ENCODE measurements around the gene GINS1.

Gene GINS1

DNA sequence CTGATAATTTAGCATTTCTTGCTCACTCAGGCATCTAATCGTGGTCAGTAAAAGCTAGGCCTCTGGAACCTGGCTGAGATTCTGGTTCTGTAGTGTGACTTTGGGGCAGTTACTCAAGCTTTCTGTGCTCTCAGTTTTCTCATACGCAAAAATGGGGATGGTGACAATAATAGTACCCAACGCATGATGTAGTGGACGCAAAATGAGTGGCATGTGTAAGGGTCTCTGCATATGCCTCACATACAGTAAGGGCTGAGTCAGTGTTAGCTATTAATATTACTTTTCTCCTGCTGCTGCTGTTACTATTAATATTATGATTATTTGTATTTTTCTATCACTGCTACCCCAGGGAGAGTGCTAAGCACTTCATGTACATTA is 686 bp downstream of the GINS1 start:
- Histone ChIP-seq H3K4me3 (replicated peaks; ENCODE audit: insufficient read depth, low read length) (peak overlapping the region; percentile 78), H3K27ac (replicated peaks) (peak overlapping the region; percentile 92), H3K27me3 (ENCODE audit: insufficient read depth, poor library complexity, severe bottlenecking) (no peaks in the 10 kb centered on the region)
- TF ChIP-seq CTCF (IDR thresholded peaks at IDR 0.05; ENCODE audit: insufficient read depth, low read length) (no peak), REST (IDR thresholded peaks at IDR 0.05; ENCODE audit: insufficient replicate concordance, low read depth) (no peak), POLR2AphosphoS5 (IDR thresholded peaks at IDR 0.05; ENCODE audit: low read depth) (no peak), GABPA (IDR thresholded peaks at IDR 0.05; ENCODE audit: low read depth) (no peak), SPI1 (IDR thresholded peaks at IDR 0.05; ENCODE audit: borderline replicate concordance, low read depth) (no peak)
- DNase-seq (ENCODE audit: low read depth in 1 of 2, low spot score in 1 of 2), result no peak

DNA sequence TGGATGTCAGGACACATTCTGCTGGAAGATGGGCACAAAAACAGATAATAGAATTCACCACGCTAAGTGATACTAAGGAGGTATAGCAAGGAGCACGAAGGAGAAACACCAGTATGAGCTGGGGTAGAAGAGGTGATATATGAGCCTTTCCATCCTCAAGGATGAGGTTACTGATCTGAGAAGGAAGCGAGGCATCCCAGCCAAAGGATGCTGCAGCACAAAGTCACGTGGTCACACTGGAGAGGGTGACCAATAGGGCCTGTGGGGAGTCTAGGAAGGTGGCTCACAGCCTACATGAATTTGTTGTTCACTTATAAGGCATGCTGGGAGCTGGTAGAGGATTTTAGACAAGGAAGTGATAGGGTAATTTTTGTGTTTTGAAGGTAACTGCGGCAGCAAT is 1.4 kb downstream of the GINS1 start:
- no peak for DNase-seq (ENCODE audit: low read depth in 1 of 2, low spot score in 1 of 2)
- peak overlapping the region; percentile 78 for H3K4me3 ChIP-seq (replicated peaks; ENCODE audit: insufficient read depth, low read length)
- TF ChIP-seq POLR2AphosphoS5 (IDR thresholded peaks at IDR 0.05; ENCODE audit: low read depth), result no peak
- no peak for TF ChIP-seq REST (IDR thresholded peaks at IDR 0.05; ENCODE audit: insufficient replicate concordance, low read depth)
- TF ChIP-seq GABPA (IDR thresholded peaks at IDR 0.05; ENCODE audit: low read depth), result no peak
- no peak for TF ChIP-seq CTCF (IDR thresholded peaks at IDR 0.05; ENCODE audit: insufficient read depth, low read length)
- no peak for TF ChIP-seq SPI1 (IDR thresholded peaks at IDR 0.05; ENCODE audit: borderline replicate concordance, low read depth)
- no peak overlapping the region for H3K27ac ChIP-seq (replicated peaks)
- H3K27me3 ChIP-seq (ENCODE audit: insufficient read depth, poor library complexity, severe bottlenecking), result no peaks in the 10 kb centered on the region

DNA sequence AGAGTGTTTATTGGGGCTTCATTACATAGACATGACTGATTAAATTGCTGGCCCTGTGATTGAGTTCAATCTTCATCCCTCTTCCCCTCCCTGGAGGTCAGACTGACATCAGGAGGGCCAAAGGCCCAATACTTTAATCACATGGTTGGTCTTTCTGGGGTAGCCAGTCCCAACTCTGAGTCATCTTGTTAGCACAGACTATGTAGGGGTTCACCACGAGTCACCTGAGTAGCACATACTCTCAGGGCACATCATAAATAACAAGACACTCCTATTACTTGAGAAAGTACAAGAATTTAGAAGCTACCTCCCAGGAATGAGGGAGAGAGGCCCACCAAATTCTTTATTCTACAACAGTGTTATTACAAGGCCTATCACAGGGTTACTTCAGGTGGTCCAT is 11.3 kb downstream of the GINS1 start:
- Histone ChIP-seq H3K4me3 (replicated peaks; ENCODE audit: insufficient read depth, low read length) (no peak overlapping the region), H3K27ac (replicated peaks) (no peak overlapping the region), H3K27me3 (ENCODE audit: insufficient read depth, poor library complexity, severe bottlenecking) (no peaks in the 10 kb centered on the region)
- no peak for DNase-seq (ENCODE audit: low read depth in 1 of 2, low spot score in 1 of 2)
- TF ChIP-seq SPI1 (IDR thresholded peaks at IDR 0.05; ENCODE audit: borderline replicate concordance, low read depth) (no peak), REST (IDR thresholded peaks at IDR 0.05; ENCODE audit: insufficient replicate concordance, low read depth) (no peak), GABPA (IDR thresholded peaks at IDR 0.05; ENCODE audit: low read depth) (no peak), POLR2AphosphoS5 (IDR thresholded peaks at IDR 0.05; ENCODE audit: low read depth) (no peak), CTCF (IDR thresholded peaks at IDR 0.05; ENCODE audit: insufficient read depth, low read length) (no peak)

Measured in HL-60 (cell line).